Activated T-cell treated with anti-CD3 and anti-CD28 coated beads, Interleukin-2, amount 50 U/mL, for 24 hours (primary cell): ENCODE measurements around the gene AQP9.

Experiments
- DNase-seq: peaks from one replicate; pipeline ENCODE4 v3.0.0-alpha.2; 2020
- H3K27ac Mint-ChIP-seq: 2 replicates; pipeline ENCODE4 v1.8.0; 2020; ENCODE audit warnings: mild to moderate bottlenecking, mixed read lengths
- H3K27me3 Mint-ChIP-seq: 2 replicates; pipeline ENCODE4 v1.8.0; 2020; ENCODE audit warnings: mixed read lengths
- H3K36me3 Mint-ChIP-seq: 2 replicates; pipeline ENCODE4 v1.8.0; 2020; ENCODE audit warnings: low read depth, mixed read lengths
- H3K4me1 Mint-ChIP-seq: 2 replicates; pipeline ENCODE4 v1.8.0; 2020; ENCODE audit warnings: low read depth, mixed read lengths
- H3K4me3 Mint-ChIP-seq: 2 replicates; pipeline ENCODE4 v1.8.0; 2020; ENCODE audit warnings: mild to moderate bottlenecking, moderate library complexity, mixed read lengths
- H3K9me3 Mint-ChIP-seq: 2 replicates; pipeline ENCODE4 v1.8.0; 2020; ENCODE audit warnings: mixed read lengths

The AQP9 gene

GRCh38 chr15:58148633-58149445 is 10.7 kb downstream of the AQP9 start:
- Mint-ChIP-seq H3K36me3 (no peaks in the 10 kb centered on the region), H3K4me1 (no peaks in the 10 kb centered on the region), H3K9me3 (no peaks in the 10 kb centered on the region), H3K27ac (no peak overlapping the region), H3K4me3 (no peak overlapping the region), H3K27me3 (peaks cover 22% of the 10 kb centered on the region)
- no peak for DNase-seq

GRCh38 chr15:58154769-58155168 is 16.6 kb downstream of the AQP9 start:
- H3K4me1 Mint-ChIP-seq = no peaks in the 10 kb centered on the region
- DNase-seq = no peak
- H3K9me3 Mint-ChIP-seq = no peaks in the 10 kb centered on the region
- H3K36me3 Mint-ChIP-seq = no peaks in the 10 kb centered on the region
- H3K4me3 Mint-ChIP-seq = no peak overlapping the region
- H3K27me3 Mint-ChIP-seq = peaks cover 3% of the 10 kb centered on the region
- H3K27ac Mint-ChIP-seq = no peak overlapping the region

GRCh38 chr15:58159827-58160386 is 21.7 kb downstream of the AQP9 start:
- Mint-ChIP-seq H3K27ac (no peak overlapping the region), H3K36me3 (no peaks in the 10 kb centered on the region), H3K4me3 (no peak overlapping the region), H3K27me3 (peaks cover 38% of the 10 kb centered on the region), H3K4me1 (no peaks in the 10 kb centered on the region), H3K9me3 (no peaks in the 10 kb centered on the region)
- no peak for DNase-seq

GRCh38 chr15:58161436-58161930 is 23.3 kb downstream of the AQP9 start:
- Mint-ChIP-seq H3K36me3 (no peaks in the 10 kb centered on the region), H3K4me3 (no peak overlapping the region), H3K27ac (no peak overlapping the region), H3K4me1 (no peaks in the 10 kb centered on the region), H3K27me3 (peaks cover 44% of the 10 kb centered on the region), H3K9me3 (no peaks in the 10 kb centered on the region)
- DNase-seq = no peak

GRCh38 chr15:58163985-58164384 is 25.8 kb downstream of the AQP9 start:
- Mint-ChIP-seq H3K4me1 (no peaks in the 10 kb centered on the region), H3K36me3 (no peaks in the 10 kb centered on the region), H3K9me3 (no peaks in the 10 kb centered on the region), H3K27ac (no peak overlapping the region), H3K27me3 (peaks cover 64% of the 10 kb centered on the region), H3K4me3 (no peak overlapping the region)
- DNase-seq = no peak

- H3K4me1 Mint-ChIP-seq = no peaks in the 10 kb centered on the region
- peaks cover 65% of the 10 kb centered on the region for H3K27me3 Mint-ChIP-seq
- H3K27ac Mint-ChIP-seq = no peak overlapping the region
- no peaks in the 10 kb centered on the region for H3K9me3 Mint-ChIP-seq
- H3K4me3 Mint-ChIP-seq = no peak overlapping the region
- no peak for DNase-seq
- no peaks in the 10 kb centered on the region for H3K36me3 Mint-ChIP-seq
Measured at GRCh38 chr15:58164926-58165325, 26.7 kb downstream of the AQP9 start.

- DNase-seq = no peak
- no peaks in the 10 kb centered on the region for H3K4me1 Mint-ChIP-seq
- H3K36me3 Mint-ChIP-seq = no peaks in the 10 kb centered on the region
- H3K9me3 Mint-ChIP-seq = no peaks in the 10 kb centered on the region
- no peak overlapping the region for H3K4me3 Mint-ChIP-seq
- peaks cover 65% of the 10 kb centered on the region for H3K27me3 Mint-ChIP-seq
- H3K27ac Mint-ChIP-seq = no peak overlapping the region
Measured at GRCh38 chr15:58165661-58166060, 27.5 kb downstream of the AQP9 start.

GRCh38 chr15:58167095-58167691 is 29.0 kb downstream of the AQP9 start:
- no peaks in the 10 kb centered on the region for H3K36me3 Mint-ChIP-seq
- peaks cover 59% of the 10 kb centered on the region for H3K27me3 Mint-ChIP-seq
- no peak overlapping the region for H3K27ac Mint-ChIP-seq
- no peak overlapping the region for H3K4me3 Mint-ChIP-seq
- DNase-seq = no peak
- no peaks in the 10 kb centered on the region for H3K9me3 Mint-ChIP-seq
- H3K4me1 Mint-ChIP-seq = no peaks in the 10 kb centered on the region

- Mint-ChIP-seq H3K36me3 (no peaks in the 10 kb centered on the region), H3K9me3 (no peaks in the 10 kb centered on the region), H3K4me1 (no peaks in the 10 kb centered on the region), H3K4me3 (no peak overlapping the region), H3K27me3 (peaks cover 46% of the 10 kb centered on the region), H3K27ac (no peak overlapping the region)
- no peak for DNase-seq
Measured at GRCh38 chr15:58169934-58170333, 31.8 kb downstream of the AQP9 start.

GRCh38 chr15:58171476-58172061 is 33.4 kb downstream of the AQP9 start:
- H3K9me3 Mint-ChIP-seq = no peaks in the 10 kb centered on the region
- H3K27ac Mint-ChIP-seq = no peak overlapping the region
- peaks cover 44% of the 10 kb centered on the region for H3K27me3 Mint-ChIP-seq
- no peaks in the 10 kb centered on the region for H3K4me1 Mint-ChIP-seq
- H3K4me3 Mint-ChIP-seq = no peak overlapping the region
- H3K36me3 Mint-ChIP-seq = no peaks in the 10 kb centered on the region
- DNase-seq = no peak

GRCh38 chr15:58174709-58175108 is 36.5 kb downstream of the AQP9 start:
- Mint-ChIP-seq H3K4me1 (no peaks in the 10 kb centered on the region), H3K4me3 (no peak overlapping the region), H3K9me3 (no peaks in the 10 kb centered on the region), H3K36me3 (no peaks in the 10 kb centered on the region), H3K27me3 (peaks cover 33% of the 10 kb centered on the region), H3K27ac (no peak overlapping the region)
- no peak for DNase-seq

GRCh38 chr15:58175955-58176354 is 37.8 kb downstream of the AQP9 start:
- H3K4me1 Mint-ChIP-seq = no peaks in the 10 kb centered on the region
- no peak overlapping the region for H3K4me3 Mint-ChIP-seq
- H3K27me3 Mint-ChIP-seq = peaks cover 40% of the 10 kb centered on the region
- H3K36me3 Mint-ChIP-seq = no peaks in the 10 kb centered on the region
- no peak overlapping the region for H3K27ac Mint-ChIP-seq
- H3K9me3 Mint-ChIP-seq = no peaks in the 10 kb centered on the region
- DNase-seq = no peak

GRCh38 chr15:58178668-58179067 is 40.5 kb downstream of the AQP9 start:
- Mint-ChIP-seq H3K27ac (no peak overlapping the region), H3K27me3 (peaks cover 48% of the 10 kb centered on the region), H3K36me3 (no peaks in the 10 kb centered on the region), H3K9me3 (no peaks in the 10 kb centered on the region), H3K4me1 (peaks cover 1% of the 10 kb centered on the region), H3K4me3 (no peak overlapping the region)
- no peak for DNase-seq

GRCh38 chr15:58179206-58179605 is 41.0 kb downstream of the AQP9 start:
- Mint-ChIP-seq H3K27ac (no peak overlapping the region), H3K9me3 (no peaks in the 10 kb centered on the region), H3K27me3 (peaks cover 48% of the 10 kb centered on the region), H3K36me3 (no peaks in the 10 kb centered on the region), H3K4me1 (peaks cover 1% of the 10 kb centered on the region), H3K4me3 (no peak overlapping the region)
- no peak for DNase-seq
